ENCODE measurements around the gene MTHFD1. TPM values are rescaled to one million over a fixed set of nuclear protein-coding genes. Genes with fewer than 3 reads are reported as not detected.

MTHFD1 gene
- total and polyA plus RNA-seq, 2 experiments from 2014 or later = 37.8 to 63.6 TPM

DNA sequence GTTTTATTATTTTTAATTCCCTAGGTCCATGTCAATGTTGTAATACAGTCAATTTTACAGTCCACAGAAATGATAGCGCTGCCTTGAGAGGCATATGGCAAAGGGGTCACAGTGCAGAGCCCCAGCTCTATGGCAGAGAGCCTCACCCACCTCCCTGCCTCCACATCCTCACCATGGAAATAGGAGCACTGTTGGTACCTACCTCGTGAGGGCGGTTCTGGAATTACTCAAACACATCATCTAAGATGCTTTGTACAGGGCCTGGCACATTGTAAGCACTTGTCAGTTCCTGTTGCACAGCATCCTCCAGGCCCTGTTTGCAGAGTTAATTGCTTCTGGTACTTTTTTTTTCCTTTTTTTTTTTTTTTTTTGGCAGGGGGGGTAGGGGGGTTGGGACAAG lies 73.1 kb downstream of the MTHFD1 start:
- Histone ChIP-seq H3K4me1 (ENCODE audit: low read depth) (peaks cover 7% of the 10 kb centered on the region), H3K27ac (no peak overlapping the region), H3K9me3 (ENCODE audit: low read depth) (no peaks in the 10 kb centered on the region), H3K27me3 (no peaks in the 10 kb centered on the region), H3K4me3 (no peak overlapping the region), H3K36me3 (no peaks in the 10 kb centered on the region)
- DNase-seq (ENCODE audit: low read depth in 1 of 2, low spot score in 1 of 2) = no peak
- TF ChIP-seq, protein P1, sequence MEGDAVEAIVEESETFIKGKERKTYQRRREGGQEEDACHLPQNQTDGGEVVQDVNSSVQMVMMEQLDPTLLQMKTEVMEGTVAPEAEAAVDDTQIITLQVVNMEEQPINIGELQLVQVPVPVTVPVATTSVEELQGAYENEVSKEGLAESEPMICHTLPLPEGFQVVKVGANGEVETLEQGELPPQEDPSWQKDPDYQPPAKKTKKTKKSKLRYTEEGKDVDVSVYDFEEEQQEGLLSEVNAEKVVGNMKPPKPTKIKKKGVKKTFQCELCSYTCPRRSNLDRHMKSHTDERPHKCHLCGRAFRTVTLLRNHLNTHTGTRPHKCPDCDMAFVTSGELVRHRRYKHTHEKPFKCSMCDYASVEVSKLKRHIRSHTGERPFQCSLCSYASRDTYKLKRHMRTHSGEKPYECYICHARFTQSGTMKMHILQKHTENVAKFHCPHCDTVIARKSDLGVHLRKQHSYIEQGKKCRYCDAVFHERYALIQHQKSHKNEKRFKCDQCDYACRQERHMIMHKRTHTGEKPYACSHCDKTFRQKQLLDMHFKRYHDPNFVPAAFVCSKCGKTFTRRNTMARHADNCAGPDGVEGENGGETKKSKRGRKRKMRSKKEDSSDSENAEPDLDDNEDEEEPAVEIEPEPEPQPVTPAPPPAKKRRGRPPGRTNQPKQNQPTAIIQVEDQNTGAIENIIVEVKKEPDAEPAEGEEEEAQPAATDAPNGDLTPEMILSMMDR (IDR thresholded peaks at IDR 0.05; ENCODE audit: low read depth, low read length) = no peak

DNA sequence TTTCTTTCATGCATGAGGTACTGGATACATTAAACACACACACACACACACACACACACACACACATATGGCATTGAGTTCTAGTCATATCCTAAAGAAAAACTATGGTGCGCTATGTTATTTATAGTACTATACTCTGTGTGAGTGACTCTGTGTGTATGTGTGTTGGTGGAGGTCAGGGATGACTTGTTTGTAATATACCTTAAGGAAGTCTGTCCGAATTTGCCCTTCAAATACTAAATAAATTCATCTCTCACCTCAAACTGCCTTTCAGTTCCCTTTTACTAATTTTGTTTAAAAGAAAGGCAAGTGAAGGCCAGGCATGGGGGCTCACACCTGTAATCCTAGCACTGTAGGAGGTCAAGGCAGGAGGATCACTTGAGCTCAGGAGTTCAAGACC lies 75.0 kb downstream of the MTHFD1 start:
- Histone ChIP-seq H3K27ac (no peak overlapping the region), H3K9me3 (ENCODE audit: low read depth) (no peaks in the 10 kb centered on the region), H3K4me1 (ENCODE audit: low read depth) (peaks cover 14% of the 10 kb centered on the region), H3K27me3 (no peaks in the 10 kb centered on the region), H3K4me3 (no peak overlapping the region), H3K36me3 (no peaks in the 10 kb centered on the region)
- TF ChIP-seq, protein P1 (IDR thresholded peaks at IDR 0.05; ENCODE audit: low read depth, low read length) = no peak
- DNase-seq (ENCODE audit: low read depth in 1 of 2, low spot score in 1 of 2) = no peak

DNA sequence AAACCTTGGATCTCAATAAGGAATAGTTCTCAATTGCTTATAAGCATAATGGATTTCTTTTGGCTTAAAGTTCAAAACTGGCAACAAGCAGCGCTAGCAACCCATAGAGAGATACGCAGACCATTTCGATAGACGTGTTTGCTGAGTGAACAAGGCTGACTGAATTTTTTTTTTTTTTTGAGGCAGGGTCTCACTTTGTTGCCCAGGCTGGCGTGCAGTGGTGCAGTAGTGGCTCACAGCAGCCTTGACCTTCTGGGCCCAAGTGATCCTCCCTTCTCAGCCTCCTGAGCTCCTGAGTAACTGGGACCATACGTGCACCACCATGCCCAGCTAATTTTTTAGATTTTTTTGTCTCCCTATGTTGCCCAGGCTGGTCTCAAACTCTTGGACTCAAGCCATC lies 75.7 kb downstream of the MTHFD1 start:
- Histone ChIP-seq H3K27me3 (no peaks in the 10 kb centered on the region), H3K9me3 (ENCODE audit: low read depth) (no peaks in the 10 kb centered on the region), H3K4me1 (ENCODE audit: low read depth) (peaks cover 14% of the 10 kb centered on the region), H3K36me3 (no peaks in the 10 kb centered on the region), H3K27ac (no peak overlapping the region), H3K4me3 (no peak overlapping the region)
- no peak for DNase-seq (ENCODE audit: low read depth in 1 of 2, low spot score in 1 of 2)
- TF ChIP-seq, protein P1 (IDR thresholded peaks at IDR 0.05; ENCODE audit: low read depth, low read length) = no peak

DNA sequence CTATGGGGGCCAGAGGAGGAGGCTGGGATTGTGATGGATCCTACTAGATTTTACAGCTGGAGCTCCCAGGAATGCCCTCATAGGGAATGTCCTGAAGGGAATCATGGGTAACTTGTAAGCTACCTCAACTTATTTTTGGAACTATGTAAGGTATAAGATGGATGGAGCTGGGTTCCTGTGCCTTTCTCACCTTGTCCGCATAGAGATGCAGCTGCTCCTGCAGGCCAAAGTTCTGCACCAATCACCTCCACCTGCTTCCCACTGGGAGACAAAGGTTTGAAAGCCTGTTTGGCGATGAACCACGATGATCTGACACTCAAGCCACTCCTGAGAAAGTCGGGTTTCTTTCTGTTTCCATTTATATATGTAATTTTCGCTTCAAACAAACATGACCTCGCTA lies 76.5 kb downstream of the MTHFD1 start:
- Histone ChIP-seq H3K4me1 (ENCODE audit: low read depth) (peaks cover 14% of the 10 kb centered on the region), H3K27me3 (no peaks in the 10 kb centered on the region), H3K4me3 (peak overlapping the region; percentile 77), H3K27ac (no peak overlapping the region), H3K9me3 (ENCODE audit: low read depth) (no peaks in the 10 kb centered on the region), H3K36me3 (no peaks in the 10 kb centered on the region)
- no peak for DNase-seq (ENCODE audit: low read depth in 1 of 2, low spot score in 1 of 2)
- TF ChIP-seq, protein P1 (IDR thresholded peaks at IDR 0.05; ENCODE audit: low read depth, low read length) = no peak

DNA sequence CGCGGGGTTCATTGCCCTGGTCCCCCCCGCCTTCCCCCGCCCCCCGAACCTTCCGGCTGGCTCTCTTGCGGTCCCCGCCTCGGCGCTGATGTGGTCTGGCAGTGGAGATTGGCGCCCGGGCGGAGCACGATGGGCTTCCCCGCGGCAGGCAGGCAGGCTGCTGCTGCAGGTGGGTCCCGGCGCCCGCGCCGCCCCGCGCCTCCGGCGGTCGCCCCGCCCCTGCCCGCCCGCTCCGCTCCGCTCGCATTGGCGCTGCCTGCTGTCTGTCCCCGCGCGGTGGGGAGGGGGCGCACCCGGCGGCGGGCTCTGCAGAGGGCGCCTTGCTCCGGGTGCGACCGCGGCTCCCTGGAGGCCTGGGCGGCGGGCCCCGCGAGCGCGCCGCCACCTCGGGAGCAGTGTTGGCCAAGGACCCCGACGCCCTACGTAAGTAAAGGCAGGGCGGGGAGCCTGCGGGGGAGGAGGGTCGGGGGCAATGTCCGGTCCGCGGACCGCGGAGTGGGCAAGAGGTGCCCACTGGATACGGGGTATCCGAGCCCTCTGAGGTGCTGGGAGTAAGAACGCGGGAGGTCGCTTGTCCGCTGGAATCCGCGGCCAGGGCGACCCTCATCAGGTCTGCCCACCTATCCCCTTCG lies 77.2 kb downstream of the MTHFD1 start, which contains the start of gene AKAP5:
TSS of gene AKAP5 (plus strand) at position 309 of the 632 bp plus-strand sequence. CDS start 2,896 bp downstream, outside the sequence.
- H3K4me1 ChIP-seq (ENCODE audit: low read depth) = peaks cover 14% of the 10 kb centered on the region
- H3K27ac ChIP-seq = no peak within 1 kb of the TSS
- no peaks in the 10 kb centered on the region for H3K9me3 ChIP-seq (ENCODE audit: low read depth)
- no peaks in the 10 kb centered on the region for H3K27me3 ChIP-seq
- TF ChIP-seq, protein P1 (IDR thresholded peaks at IDR 0.05; ENCODE audit: low read depth, low read length) = no peak
- peak within 1 kb of the TSS; percentile 77 for H3K4me3 ChIP-seq
- DNase-seq (ENCODE audit: low read depth in 1 of 2, low spot score in 1 of 2) = peak; percentile 45 to 91
- no peaks in the 10 kb centered on the region for H3K36me3 ChIP-seq
